GM12801 (cell line): ENCODE measurements around the gene TBC1D21.

ENCODE experiments used
- TF ChIP-seq, protein P1 (sequence below): IDR thresholded peaks from one replicate; pipeline ENCODE4 v1.5.1; 2011; ENCODE audit warnings: control low read depth; ENCODE audit not compliant: insufficient read length; ENCODE audit errors: extremely low read depth

TBC1D21 gene

DNA sequence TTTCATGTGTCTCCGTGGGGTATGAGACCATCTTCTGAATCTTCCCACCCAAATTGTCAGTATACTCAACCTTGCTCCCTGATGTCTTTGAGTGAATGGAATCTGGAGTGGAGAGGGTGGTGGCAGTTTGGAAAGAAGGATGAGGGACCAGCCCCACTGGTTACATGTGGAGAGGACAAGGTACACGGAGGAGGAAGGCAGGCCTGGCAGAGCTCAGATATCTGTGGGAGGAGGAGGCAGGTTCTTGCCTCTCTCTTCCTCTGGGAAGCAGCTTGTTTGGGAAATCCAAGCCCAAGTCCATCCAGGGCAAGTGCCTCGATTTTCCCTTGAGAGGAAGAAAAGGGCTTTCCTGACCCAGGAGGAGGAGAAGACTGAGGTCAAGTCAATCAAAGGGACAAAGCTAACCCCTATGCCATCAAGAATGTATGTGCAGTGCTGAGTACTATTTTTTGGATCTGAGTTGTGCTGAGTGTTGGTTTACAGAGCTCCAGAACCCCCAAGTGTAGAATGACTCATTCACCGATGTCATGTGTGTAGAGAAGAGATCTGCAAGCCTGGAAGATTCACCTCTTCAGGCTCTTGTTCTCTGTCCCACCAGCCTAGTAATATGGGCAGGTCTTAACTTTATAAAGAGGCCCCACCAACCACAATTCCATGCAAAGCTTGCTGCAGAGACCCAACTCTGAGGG, 33.1 kb downstream of the TBC1D21 start:
- TF ChIP-seq, protein P1, sequence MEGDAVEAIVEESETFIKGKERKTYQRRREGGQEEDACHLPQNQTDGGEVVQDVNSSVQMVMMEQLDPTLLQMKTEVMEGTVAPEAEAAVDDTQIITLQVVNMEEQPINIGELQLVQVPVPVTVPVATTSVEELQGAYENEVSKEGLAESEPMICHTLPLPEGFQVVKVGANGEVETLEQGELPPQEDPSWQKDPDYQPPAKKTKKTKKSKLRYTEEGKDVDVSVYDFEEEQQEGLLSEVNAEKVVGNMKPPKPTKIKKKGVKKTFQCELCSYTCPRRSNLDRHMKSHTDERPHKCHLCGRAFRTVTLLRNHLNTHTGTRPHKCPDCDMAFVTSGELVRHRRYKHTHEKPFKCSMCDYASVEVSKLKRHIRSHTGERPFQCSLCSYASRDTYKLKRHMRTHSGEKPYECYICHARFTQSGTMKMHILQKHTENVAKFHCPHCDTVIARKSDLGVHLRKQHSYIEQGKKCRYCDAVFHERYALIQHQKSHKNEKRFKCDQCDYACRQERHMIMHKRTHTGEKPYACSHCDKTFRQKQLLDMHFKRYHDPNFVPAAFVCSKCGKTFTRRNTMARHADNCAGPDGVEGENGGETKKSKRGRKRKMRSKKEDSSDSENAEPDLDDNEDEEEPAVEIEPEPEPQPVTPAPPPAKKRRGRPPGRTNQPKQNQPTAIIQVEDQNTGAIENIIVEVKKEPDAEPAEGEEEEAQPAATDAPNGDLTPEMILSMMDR: no peak

DNA sequence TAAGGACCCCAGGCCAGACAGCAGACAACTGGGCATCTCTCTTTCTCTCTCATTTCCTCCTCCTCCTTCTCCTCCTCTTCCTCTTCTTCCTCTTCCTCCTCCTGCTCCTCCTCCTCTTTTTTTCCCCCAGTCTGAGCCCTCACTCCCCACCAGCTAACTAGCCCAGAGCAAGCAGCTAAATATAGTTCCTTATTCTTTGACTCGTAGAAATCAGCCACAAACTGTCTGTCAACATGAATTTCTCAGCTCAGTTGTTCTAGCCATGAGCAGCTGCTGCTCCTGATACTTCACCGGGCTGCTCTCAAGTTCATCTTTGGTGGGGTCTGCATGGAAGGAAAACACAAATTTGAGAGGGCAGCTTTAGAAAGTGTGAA, 33.7 kb downstream of the TBC1D21 start:
- TF ChIP-seq, protein P1: no peak

DNA sequence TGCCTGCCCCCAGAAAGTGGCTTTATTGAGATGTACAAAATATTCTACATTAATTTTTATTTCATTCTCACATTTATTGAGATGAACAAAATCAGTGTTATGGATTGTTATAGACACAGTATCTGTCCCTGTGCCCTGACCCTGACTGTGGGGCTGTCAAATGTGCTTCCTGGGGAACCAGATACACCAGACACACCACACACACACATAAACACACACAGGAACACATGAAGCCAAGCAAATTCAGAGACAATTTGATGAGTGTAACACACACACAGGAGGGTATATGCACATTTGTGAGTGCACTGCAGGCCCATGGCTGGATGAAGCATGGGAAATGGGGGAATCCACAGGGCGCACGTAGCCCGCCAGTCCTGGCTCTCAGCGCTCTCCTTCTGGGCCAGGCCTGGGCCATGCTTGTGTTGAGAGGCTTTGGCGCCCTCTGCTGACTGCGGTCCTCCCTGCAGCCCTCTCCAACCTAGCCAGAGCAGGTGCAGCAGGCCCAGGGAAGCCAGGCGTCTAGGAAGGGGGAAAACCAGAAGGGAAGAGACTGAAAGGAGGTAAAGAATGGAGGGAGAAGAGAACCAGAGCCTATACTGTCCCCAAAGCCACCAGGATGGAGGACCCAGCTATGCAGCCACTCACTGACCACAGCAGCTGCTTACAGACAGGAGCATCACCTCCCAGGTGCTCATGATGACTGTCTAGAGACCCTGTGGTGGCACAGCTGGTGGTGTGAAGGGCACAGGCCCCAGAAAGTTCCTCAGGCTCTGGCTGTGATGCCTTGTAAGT, 34.9 kb downstream of the TBC1D21 start:
- TF ChIP-seq, protein P1: no peak

DNA sequence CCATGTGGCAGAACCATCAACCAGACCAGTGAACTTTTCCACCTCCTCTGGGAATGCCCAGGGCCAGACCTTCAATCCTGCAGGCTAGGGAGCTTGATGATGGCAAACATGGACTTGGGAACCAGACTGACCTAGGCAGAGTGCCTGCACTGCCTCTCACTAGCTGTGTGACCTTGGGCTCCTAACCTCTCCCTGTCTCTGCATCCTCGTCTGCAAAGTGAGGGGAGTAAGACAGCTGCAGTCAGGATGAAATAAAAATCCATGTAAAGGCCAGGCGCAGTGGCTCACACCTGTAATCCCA, 35.4 kb downstream of the TBC1D21 start:
- TF ChIP-seq, protein P1: no peak

DNA sequence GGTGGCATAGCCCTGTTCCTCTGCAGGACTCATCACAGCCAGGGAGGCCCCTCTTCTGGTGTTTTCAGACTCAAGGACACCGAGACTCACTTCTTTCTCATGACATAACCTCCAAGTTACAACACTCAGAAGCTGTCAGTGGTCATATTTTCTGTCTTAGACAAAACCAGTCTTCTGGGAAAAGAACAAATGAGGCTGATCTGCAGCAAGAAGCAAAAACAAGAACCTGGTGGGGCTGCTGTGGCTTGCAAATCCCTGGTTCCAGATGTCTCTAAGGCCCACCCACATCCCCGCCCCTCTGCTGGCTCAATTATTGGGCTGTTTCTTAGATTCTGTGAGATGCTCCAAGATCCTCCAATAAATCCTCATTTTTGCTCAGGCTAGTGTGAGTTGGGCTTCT, 36.3 kb downstream of the TBC1D21 start:
- TF ChIP-seq, protein P1: no peak

DNA sequence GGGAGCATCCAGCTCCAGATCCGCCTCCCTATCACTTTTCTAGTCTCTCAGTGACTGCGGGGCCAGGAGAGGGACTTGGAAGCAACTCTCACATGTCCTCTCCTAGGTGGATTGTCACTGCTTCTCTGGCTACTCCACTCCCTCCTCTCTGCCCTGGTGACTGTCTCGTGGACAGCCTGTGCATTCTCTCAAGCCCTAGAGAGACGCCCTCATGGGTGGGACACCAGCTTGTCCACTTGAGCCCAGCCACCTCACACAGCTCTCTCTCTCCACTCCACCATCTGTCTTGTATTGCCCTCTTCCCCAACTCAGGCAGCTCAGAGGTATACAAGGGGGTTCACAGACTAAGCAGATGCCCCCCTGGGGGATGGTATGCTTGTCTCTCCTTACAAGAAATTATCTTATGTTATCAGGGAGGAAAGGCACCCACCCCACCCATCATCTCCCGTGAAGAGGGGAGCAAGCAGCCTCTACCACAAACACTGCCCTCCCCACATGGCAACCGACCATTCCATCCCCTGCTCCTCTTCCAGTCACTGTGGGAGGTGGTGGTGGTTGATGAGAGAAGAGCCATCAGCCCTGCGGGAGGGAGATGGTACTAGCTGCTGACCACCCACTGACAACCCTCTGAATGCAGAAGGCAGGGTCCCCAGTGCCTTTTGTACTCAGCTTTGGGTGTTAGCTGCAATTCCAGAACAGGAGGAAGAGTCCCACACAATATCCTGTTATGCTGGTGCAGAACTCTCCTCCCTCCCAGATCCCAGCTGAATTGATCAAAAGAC, 37.3 kb downstream of the TBC1D21 start:
- TF ChIP-seq, protein P1: no peak

DNA sequence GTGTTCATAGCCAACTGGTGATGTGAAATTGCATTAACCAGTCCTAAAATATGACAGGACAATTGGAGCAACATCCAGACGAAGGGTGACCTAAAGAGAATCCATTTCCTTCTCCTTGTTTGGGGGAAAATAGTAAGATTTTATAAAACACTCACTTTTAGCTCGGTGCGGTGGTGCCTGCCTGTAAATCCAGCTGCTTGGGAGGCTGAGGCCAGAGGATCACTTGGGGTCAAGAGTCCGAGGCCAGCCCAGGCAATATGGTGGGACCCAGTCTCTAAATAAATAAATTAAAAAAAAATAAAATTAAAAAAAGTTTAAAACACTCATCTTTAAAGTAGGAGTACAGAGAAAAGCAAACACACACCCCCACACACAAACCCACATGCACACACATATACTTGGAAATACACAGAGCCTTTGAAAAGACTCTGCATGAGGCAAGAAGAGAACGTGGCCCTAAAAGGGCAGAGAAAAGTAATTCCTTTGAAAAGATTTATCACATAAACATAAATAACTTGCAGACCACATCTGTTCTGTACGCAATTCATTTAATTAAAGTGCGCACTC, 38.7 kb downstream of the TBC1D21 start:
- TF ChIP-seq, protein P1: no peak
